ENCODE measurements around the gene HCN3. TPM values are rescaled to one million over a fixed set of nuclear protein-coding genes. Genes with fewer than 3 reads are reported as not detected.
"Not testable (repeated sequence)": the region's sequence is repeated elsewhere in the genome, so short reads cannot be mapped to it uniquely, and the experiment has no call there.

The HCN3 gene
- total RNA-seq, 1 experiment from 2014 or later: 11.3 TPM

DNA sequence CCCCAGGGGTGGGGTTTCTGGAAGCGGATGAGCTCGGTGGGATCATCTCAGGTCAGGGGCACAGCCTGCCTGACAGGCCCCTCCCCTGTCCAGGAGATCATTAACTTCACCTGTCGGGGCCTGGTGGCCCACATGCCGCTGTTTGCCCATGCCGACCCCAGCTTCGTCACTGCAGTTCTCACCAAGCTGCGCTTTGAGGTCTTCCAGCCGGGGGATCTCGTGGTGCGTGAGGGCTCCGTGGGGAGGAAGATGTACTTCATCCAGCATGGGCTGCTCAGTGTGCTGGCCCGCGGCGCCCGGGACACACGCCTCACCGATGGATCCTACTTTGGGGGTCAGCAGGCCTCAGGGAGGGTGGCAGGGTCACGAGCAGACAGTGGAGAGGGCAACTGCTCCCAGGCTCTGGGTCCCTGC is 8.4 kb downstream of the HCN3 start:
- Histone ChIP-seq H3K27ac (ENCODE audit: low read depth, low read length, poor library complexity, severe bottlenecking) (no peak overlapping the region), H3K4me3 (ENCODE audit: low read depth, low read length, poor library complexity, severe bottlenecking) (no peak overlapping the region), H3K27me3 (replicated peaks; ENCODE audit: insufficient read depth, low read depth, low read length, poor library complexity) (no peaks in the 10 kb centered on the region), H3K4me1 (ENCODE audit: insufficient read depth, low read length, poor library complexity, severe bottlenecking) (no peaks in the 10 kb centered on the region), H3K36me3 (ENCODE audit: insufficient read depth, low read length, poor library complexity, severe bottlenecking) (no peaks in the 10 kb centered on the region), H3K9me3 (ENCODE audit: low read depth, low read length, poor library complexity, severe bottlenecking) (no peaks in the 10 kb centered on the region)
- no peak for TF ChIP-seq EZH2 (IDR thresholded peaks at IDR 0.05; ENCODE audit: borderline replicate concordance, low read depth, low read length, poor library complexity, severe bottlenecking)
- TF ChIP-seq, protein P1, sequence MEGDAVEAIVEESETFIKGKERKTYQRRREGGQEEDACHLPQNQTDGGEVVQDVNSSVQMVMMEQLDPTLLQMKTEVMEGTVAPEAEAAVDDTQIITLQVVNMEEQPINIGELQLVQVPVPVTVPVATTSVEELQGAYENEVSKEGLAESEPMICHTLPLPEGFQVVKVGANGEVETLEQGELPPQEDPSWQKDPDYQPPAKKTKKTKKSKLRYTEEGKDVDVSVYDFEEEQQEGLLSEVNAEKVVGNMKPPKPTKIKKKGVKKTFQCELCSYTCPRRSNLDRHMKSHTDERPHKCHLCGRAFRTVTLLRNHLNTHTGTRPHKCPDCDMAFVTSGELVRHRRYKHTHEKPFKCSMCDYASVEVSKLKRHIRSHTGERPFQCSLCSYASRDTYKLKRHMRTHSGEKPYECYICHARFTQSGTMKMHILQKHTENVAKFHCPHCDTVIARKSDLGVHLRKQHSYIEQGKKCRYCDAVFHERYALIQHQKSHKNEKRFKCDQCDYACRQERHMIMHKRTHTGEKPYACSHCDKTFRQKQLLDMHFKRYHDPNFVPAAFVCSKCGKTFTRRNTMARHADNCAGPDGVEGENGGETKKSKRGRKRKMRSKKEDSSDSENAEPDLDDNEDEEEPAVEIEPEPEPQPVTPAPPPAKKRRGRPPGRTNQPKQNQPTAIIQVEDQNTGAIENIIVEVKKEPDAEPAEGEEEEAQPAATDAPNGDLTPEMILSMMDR (conservative IDR thresholded peaks at IDR 0.05; ENCODE audit: low read depth, low read length): no peak
- ChIA-PET POLR2A (ENCODE audit: low non-redundant PET) (no interaction called here), CTCF (no interaction called here)
- no peak for DNase-seq (ENCODE audit: low spot score)
- no TSS peak for BruUV-seq (replicated peaks)
- intact Hi-C loops (cut with micrococcal nuclease; ENCODE audit: unreplicated experiment): no loop called here

DNA sequence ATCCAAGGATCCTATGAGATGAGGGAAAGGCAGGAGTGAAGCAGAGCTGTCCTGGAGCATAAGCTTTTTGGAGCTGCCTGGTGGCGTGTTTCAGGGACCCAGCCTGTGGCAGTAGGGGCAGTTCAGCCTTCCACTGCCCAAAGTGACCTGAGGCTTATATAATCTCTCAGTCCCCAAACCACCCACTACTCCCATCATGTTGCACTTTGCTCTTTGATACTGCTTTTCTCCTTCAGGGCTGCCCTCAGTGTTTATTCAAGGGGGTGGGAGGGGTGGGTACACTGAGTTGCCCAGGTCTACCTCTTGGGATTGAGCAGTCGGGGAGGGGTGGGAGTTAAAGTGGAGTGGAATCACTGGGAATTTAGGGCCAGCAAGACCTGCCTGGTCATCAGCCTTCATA is 9.3 kb downstream of the HCN3 start:
- H3K36me3 ChIP-seq (ENCODE audit: insufficient read depth, low read length, poor library complexity, severe bottlenecking): no peaks in the 10 kb centered on the region
- no peaks in the 10 kb centered on the region for H3K9me3 ChIP-seq (ENCODE audit: low read depth, low read length, poor library complexity, severe bottlenecking)
- ChIA-PET POLR2A (ENCODE audit: low non-redundant PET) (no interaction called here), CTCF (no interaction called here)
- H3K27me3 ChIP-seq (replicated peaks; ENCODE audit: insufficient read depth, low read depth, low read length, poor library complexity): no peaks in the 10 kb centered on the region
- no TSS peak for BruUV-seq (replicated peaks)
- no peak for TF ChIP-seq EZH2 (IDR thresholded peaks at IDR 0.05; ENCODE audit: borderline replicate concordance, low read depth, low read length, poor library complexity, severe bottlenecking)
- TF ChIP-seq, protein P1 (conservative IDR thresholded peaks at IDR 0.05; ENCODE audit: low read depth, low read length): no peak
- no peaks in the 10 kb centered on the region for H3K4me1 ChIP-seq (ENCODE audit: insufficient read depth, low read length, poor library complexity, severe bottlenecking)
- no peak overlapping the region for H3K27ac ChIP-seq (ENCODE audit: low read depth, low read length, poor library complexity, severe bottlenecking)
- intact Hi-C loops (cut with micrococcal nuclease; ENCODE audit: unreplicated experiment): no loop called here
- DNase-seq (ENCODE audit: low spot score): no peak
- no peak overlapping the region for H3K4me3 ChIP-seq (ENCODE audit: low read depth, low read length, poor library complexity, severe bottlenecking)

DNA sequence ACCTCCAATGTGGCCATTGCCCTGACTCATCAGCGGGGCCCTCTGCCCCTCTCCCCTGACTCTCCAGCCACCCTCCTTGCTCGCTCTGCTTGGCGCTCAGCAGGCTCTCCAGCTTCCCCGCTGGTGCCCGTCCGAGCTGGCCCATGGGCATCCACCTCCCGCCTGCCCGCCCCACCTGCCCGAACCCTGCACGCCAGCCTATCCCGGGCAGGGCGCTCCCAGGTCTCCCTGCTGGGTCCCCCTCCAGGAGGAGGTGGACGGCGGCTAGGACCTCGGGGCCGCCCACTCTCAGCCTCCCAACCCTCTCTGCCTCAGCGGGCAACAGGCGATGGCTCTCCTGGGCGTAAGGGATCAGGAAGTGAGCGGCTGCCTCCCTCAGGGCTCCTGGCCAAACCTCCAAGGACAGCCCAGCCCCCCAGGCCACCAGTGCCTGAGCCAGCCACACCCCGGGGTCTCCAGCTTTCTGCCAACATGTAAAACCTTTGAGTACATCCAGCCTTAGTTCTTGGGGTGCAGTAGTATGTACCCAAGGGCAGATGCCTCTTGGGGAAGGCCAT is 10.8 kb downstream of the HCN3 start:
- CTCF ChIA-PET: no interaction called here

DNA sequence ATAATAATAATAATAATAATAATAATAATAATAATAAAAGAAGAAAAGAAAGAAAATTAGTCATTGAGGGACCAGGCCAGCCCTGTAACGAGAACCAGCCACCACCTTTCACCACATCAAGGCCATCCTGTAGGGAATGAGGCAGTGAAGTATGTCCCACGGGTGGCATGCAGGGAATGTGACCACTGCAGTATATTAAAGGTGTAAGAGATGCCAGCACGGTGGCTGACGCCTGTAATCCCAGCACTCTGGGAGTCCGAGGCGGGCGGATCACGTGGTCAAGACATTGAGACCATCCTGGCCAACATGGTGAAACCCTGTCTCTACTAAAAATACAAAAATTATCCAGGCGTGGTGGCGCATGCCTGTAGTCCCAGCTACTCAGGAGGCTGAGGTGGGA is 13.7 kb downstream of the HCN3 start:
- DNase-seq (ENCODE audit: low spot score); BruUV-seq (replicated peaks); H3K36me3 ChIP-seq (ENCODE audit: insufficient read depth, low read length, poor library complexity, severe bottlenecking); H3K4me1 ChIP-seq (ENCODE audit: insufficient read depth, low read length, poor library complexity, severe bottlenecking); H3K4me3 ChIP-seq (ENCODE audit: low read depth, low read length, poor library complexity, severe bottlenecking); H3K9me3 ChIP-seq (ENCODE audit: low read depth, low read length, poor library complexity, severe bottlenecking); intact Hi-C loops (cut with micrococcal nuclease; ENCODE audit: unreplicated experiment); POLR2A ChIA-PET (ENCODE audit: low non-redundant PET); CTCF ChIA-PET; H3K27ac ChIP-seq (ENCODE audit: low read depth, low read length, poor library complexity, severe bottlenecking): not testable (repeated sequence)
- peaks cover 21% of the 10 kb centered on the region for H3K27me3 ChIP-seq (replicated peaks; ENCODE audit: insufficient read depth, low read depth, low read length, poor library complexity)

More for the DNA sequence above, 10.8 kb downstream of the HCN3 start:
- no TSS peak for BruUV-seq (replicated peaks)
- Histone ChIP-seq H3K27me3 (replicated peaks; ENCODE audit: insufficient read depth, low read depth, low read length, poor library complexity) (no peaks in the 10 kb centered on the region), H3K9me3 (ENCODE audit: low read depth, low read length, poor library complexity, severe bottlenecking) (no peaks in the 10 kb centered on the region), H3K4me3 (ENCODE audit: low read depth, low read length, poor library complexity, severe bottlenecking) (no peak overlapping the region), H3K27ac (ENCODE audit: low read depth, low read length, poor library complexity, severe bottlenecking) (no peak overlapping the region), H3K36me3 (ENCODE audit: insufficient read depth, low read length, poor library complexity, severe bottlenecking) (no peaks in the 10 kb centered on the region), H3K4me1 (ENCODE audit: insufficient read depth, low read length, poor library complexity, severe bottlenecking) (no peaks in the 10 kb centered on the region)
- TF ChIP-seq, protein P1 (conservative IDR thresholded peaks at IDR 0.05; ENCODE audit: low read depth, low read length): no peak
- TF ChIP-seq EZH2 (IDR thresholded peaks at IDR 0.05; ENCODE audit: borderline replicate concordance, low read depth, low read length, poor library complexity, severe bottlenecking): no peak
- POLR2A ChIA-PET (ENCODE audit: low non-redundant PET): no interaction called here
- intact Hi-C loops (cut with micrococcal nuclease; ENCODE audit: unreplicated experiment): no loop called here
- no peak for DNase-seq (ENCODE audit: low spot score)
